ENCODE data around the gene CORO2A.
"Not testable (repeated sequence)": the region's sequence is repeated elsewhere in the genome, so short reads cannot be mapped to it uniquely, and the experiment has no call there.

Gene CORO2A

GRCh38 chr9:98129451-98129881 lies 63.0 kb downstream of the CORO2A start:
- TF ChIP-seq, protein P1, sequence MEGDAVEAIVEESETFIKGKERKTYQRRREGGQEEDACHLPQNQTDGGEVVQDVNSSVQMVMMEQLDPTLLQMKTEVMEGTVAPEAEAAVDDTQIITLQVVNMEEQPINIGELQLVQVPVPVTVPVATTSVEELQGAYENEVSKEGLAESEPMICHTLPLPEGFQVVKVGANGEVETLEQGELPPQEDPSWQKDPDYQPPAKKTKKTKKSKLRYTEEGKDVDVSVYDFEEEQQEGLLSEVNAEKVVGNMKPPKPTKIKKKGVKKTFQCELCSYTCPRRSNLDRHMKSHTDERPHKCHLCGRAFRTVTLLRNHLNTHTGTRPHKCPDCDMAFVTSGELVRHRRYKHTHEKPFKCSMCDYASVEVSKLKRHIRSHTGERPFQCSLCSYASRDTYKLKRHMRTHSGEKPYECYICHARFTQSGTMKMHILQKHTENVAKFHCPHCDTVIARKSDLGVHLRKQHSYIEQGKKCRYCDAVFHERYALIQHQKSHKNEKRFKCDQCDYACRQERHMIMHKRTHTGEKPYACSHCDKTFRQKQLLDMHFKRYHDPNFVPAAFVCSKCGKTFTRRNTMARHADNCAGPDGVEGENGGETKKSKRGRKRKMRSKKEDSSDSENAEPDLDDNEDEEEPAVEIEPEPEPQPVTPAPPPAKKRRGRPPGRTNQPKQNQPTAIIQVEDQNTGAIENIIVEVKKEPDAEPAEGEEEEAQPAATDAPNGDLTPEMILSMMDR (IDR thresholded peaks at IDR 0.05; ENCODE audit: insufficient read depth, low read length, missing control alignments), result no peak
- ChIA-PET CTCF (interaction anchor here (1.3 to 1.8 kb wide), 2 partner anchors 36 to 55 kb away, joined by 3 to 4 read pairs; no protein-coding TSS in a partner anchor), POLR2A (no interaction called here)
- DNase-seq (ENCODE audit: low read depth, low spot score), result no peak
- H3K4me3 ChIP-seq (ENCODE audit: low read depth, low read length), result no peak overlapping the region

- ChIA-PET POLR2A (no interaction called here), CTCF (interaction anchor here (0.9 to 1.8 kb wide), 3 partner anchors 9 to 54 kb away, joined by 3 to 4 read pairs (median 3); partner anchors contain the start of gene TRIM14)
- TF ChIP-seq, protein P1 (IDR thresholded peaks at IDR 0.05; ENCODE audit: insufficient read depth, low read length, missing control alignments), result no peak
- no peak for DNase-seq (ENCODE audit: low read depth, low spot score)
- no peak overlapping the region for H3K4me3 ChIP-seq (ENCODE audit: low read depth, low read length)
Measured at GRCh38 chr9:98128316-98128715, 64.1 kb downstream of the CORO2A start.

DNA sequence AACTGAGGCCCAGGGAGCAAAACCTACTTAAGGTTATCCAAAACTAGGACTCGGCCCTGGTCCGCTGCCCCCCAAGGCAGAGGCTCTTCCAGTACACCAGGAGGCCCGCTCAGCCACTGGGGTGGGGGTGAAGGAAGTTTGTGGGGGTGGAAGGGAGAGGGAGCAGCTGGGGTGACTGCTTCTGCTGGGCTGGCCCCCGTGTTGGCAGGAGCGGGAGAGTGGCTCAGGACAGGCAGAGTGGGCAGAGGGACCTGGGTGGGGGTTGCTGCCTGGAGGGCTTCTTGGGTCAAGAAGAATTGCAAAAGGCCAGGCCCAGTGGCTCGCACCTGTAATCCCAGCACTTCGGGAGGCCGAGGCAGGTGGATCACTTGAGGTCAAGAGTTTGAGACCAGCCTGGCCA lies 65.2 kb downstream of the CORO2A start:
- POLR2A ChIA-PET, result no interaction called here
- TF ChIP-seq, protein P1 (IDR thresholded peaks at IDR 0.05; ENCODE audit: insufficient read depth, low read length, missing control alignments), result no peak
- no peak overlapping the region for H3K4me3 ChIP-seq (ENCODE audit: low read depth, low read length)
- CTCF ChIA-PET, result interaction anchor here (0.9 to 1.2 kb wide), 2 partner anchors 8 to 52 kb away, joined by 3 to 6 read pairs; partner anchors contain the start of gene TRIM14
- no peak for DNase-seq (ENCODE audit: low read depth, low spot score)

- no peak for DNase-seq (ENCODE audit: low read depth, low spot score)
- ChIA-PET CTCF (no interaction called here), POLR2A (no interaction called here)
- TF ChIP-seq, protein P1 (IDR thresholded peaks at IDR 0.05; ENCODE audit: insufficient read depth, low read length, missing control alignments), result no peak
- no peak overlapping the region for H3K4me3 ChIP-seq (ENCODE audit: low read depth, low read length)
Measured at GRCh38 chr9:98124637-98125426, 67.6 kb downstream of the CORO2A start.

DNA sequence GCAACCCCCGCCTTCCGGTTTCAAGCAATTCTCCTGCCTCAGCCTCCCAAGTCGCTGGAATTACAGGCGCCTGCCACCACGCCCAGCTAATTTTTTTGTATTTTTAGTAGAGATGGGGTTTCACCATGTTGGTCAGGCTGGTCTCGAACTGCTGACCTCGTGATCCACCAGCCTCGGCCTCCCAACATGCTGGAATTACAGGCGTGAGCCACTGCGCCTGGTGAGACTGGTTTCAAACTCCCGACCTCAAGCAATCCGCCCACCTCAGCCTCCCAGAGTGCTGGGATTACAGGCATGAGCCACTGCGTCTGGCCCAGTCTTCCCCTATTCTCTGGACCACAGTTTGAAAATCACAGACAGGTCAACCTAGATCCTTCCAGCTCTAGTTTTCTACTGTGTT lies 68.3 kb downstream of the CORO2A start:
- CTCF ChIA-PET; POLR2A ChIA-PET; H3K4me3 ChIP-seq (ENCODE audit: low read depth, low read length); DNase-seq (ENCODE audit: low read depth, low spot score): not testable (repeated sequence)

DNA sequence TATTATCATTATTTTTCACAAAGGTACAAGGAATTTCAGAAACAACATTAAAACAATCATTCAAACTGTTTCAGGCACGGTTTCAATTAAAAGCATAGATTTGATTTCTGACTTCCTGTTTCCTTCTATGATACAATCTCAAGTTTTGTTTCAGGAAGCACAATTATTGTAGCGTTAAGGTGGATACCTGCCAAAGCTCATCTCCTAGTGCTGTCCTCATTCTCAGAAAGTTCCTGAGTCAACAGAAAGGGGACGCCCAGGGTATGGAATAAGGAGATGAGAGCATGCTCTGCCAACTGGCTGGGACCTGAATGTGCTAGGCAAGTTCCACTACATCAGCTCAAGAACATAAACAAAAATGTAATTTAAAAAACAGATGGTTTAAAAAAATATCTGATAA lies 71.4 kb downstream of the CORO2A start:
- H3K4me3 ChIP-seq (ENCODE audit: low read depth, low read length), result no peak overlapping the region
- POLR2A ChIA-PET, result no interaction called here
- DNase-seq (ENCODE audit: low read depth, low spot score), result no peak
- CTCF ChIA-PET, result interaction anchor here (1.4 to 2.7 kb wide), 2 partner anchors 11 to 143 kb away, joined by 5 to 9 read pairs; no protein-coding TSS in a partner anchor
- TF ChIP-seq, protein P1 (IDR thresholded peaks at IDR 0.05; ENCODE audit: insufficient read depth, low read length, missing control alignments), result no peak
